Fibroblast of lung (primary cell): Measurements from ENCODE around the gene TUFT1. TPM values are rescaled to one million over a fixed set of nuclear protein-coding genes. Genes with fewer than 3 reads are reported as not detected.

Experiments used
- DNase-seq, 2 donors: peaks; one replicate each; pipeline versions ENCODE4 v3.0.0 to v3.0.0-alpha.2; 2010; ENCODE audit warnings: low read depth in 2 of 2
- H2AFZ ChIP-seq: 2 replicates; pipeline ENCODE4 v1.5.1; 2012; ENCODE audit warnings: low read length, control low read depth, inconsistent platforms
- H3K27ac ChIP-seq: 2 replicates; pipeline ENCODE4 v1.5.1; 2011; ENCODE audit warnings: low read length, control low read depth; ENCODE audit not compliant: insufficient read depth
- H3K27me3 ChIP-seq: 2 replicates; pipeline ENCODE4 v1.5.1; 2011; ENCODE audit warnings: mild to moderate bottlenecking, low read length; ENCODE audit not compliant: control insufficient read depth, insufficient read depth
- H3K36me3 ChIP-seq: 2 replicates; pipeline ENCODE4 v1.5.1; 2011; ENCODE audit warnings: low read length; ENCODE audit not compliant: control insufficient read depth, insufficient read depth
- H3K4me1 ChIP-seq: 2 replicates; pipeline ENCODE4 v1.5.1; 2011; ENCODE audit warnings: low read length; ENCODE audit not compliant: control insufficient read depth, insufficient read depth; ENCODE audit errors: extremely low read depth
- H3K4me2 ChIP-seq: 2 replicates; pipeline ENCODE4 v1.5.1; 2011; ENCODE audit warnings: low read length, control low read depth; ENCODE audit not compliant: insufficient read depth; ENCODE audit errors: extremely low read depth
- H3K4me3 ChIP-seq, 4 experiments: fragments of 200-600 bp in 1 of 4; sonication (generic) in 1 of 4; replicated peaks in 1 of 4; 2 replicates each; pipeline ENCODE4 v1.5.1; 2011 to 2016; ENCODE audit warnings: low read length in 4 of 4, low read depth in 3 of 4, mild to moderate bottlenecking in 3 of 4, control low read depth in 2 of 4, inconsistent platforms in 1 of 4, mixed read lengths in 1 of 4; ENCODE audit not compliant: insufficient read depth in 1 of 4; ENCODE audit errors: control extremely low read depth in 1 of 4
- H3K79me2 ChIP-seq: 2 replicates; pipeline ENCODE4 v1.5.1; 2012; ENCODE audit warnings: mild to moderate bottlenecking, low read length, inconsistent platforms; ENCODE audit not compliant: control insufficient read depth, insufficient read depth
- H3K9ac ChIP-seq: 2 replicates; pipeline ENCODE4 v1.5.1; 2011; ENCODE audit warnings: mild to moderate bottlenecking, low read length, control low read depth; ENCODE audit not compliant: insufficient read depth
- H3K9me3 ChIP-seq: 2 replicates; pipeline ENCODE4 v1.5.1; 2012; ENCODE audit warnings: low read depth, low read length; ENCODE audit not compliant: control insufficient read depth, insufficient read depth
- H4K20me1 ChIP-seq: 2 replicates; pipeline ENCODE4 v1.5.1; 2011; ENCODE audit warnings: low read length; ENCODE audit not compliant: control insufficient read depth, insufficient read depth; ENCODE audit errors: extremely low read depth
- CTCF ChIP-seq, 2 donors: IDR thresholded peaks in 1 of 2; conservative IDR thresholded peaks in 1 of 2; 1 replicate in 1 of 2; 2 replicates in 1 of 2; pipeline ENCODE4 v1.5.1; 2011 to 2012; ENCODE audit warnings: low read length in 2 of 2, control low read depth in 1 of 2, inconsistent platforms in 1 of 2, low read depth in 1 of 2, mild to moderate bottlenecking in 1 of 2
- EZH2 ChIP-seq: IDR thresholded peaks from 2 replicates; pipeline ENCODE4 v1.5.1; 2012; ENCODE audit warnings: low read length, control low read depth, mild to moderate bottlenecking; ENCODE audit errors: missing control alignments
- polyA plus RNA-seq, 2 donors: library from polyadenylated mRNA; depleted of rRNA in 1 of 2; stranded (reverse) in 1 of 2; unstranded in 1 of 2; fragments of >200 nt; gene quantifications; 2 replicates each; pipeline ENCODE4 v1.2.1, GENCODE V29; 2011 to 2012; ENCODE audit warnings: missing spikeins in 1 of 2
- total RNA-seq: library from RNA; depleted of rRNA; stranded (reverse); fragments of >200 nt; gene quantifications from 2 replicates; pipeline ENCODE4 v1.2.1, GENCODE V29; 2014

Gene TUFT1
- total and polyA plus RNA-seq, 2 donors (not counting 1 experiment from before 2014, with no cell fraction given), result 18.2 to 24.7 TPM

DNA sequence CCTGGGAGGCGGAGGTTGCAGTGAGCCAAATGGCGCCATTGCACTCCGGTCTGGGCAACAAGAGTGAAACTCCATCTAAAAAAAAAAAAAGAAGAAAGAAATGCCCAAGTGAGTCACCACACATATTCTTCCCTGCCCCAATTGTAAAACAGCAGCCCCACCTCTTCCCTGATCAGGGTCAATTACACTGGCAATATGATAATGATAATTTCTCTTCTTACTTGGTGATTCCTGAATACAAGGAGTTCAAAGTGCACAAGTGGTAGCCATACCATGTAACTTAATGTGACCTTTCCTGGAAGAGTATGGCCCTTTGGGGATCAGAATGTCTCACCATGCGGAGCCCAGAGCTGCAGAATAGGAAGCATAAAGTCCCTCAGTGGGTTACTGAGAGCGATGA is 40.7 kb upstream of the TUFT1 start:
- H2AFZ ChIP-seq, result no peak overlapping the region
- H3K4me3 ChIP-seq, result no peak overlapping the region
- H3K4me1 ChIP-seq, result no peaks in the 10 kb centered on the region
- no peaks in the 10 kb centered on the region for H4K20me1 ChIP-seq
- no peak overlapping the region for H3K4me2 ChIP-seq
- no peaks in the 10 kb centered on the region for H3K9me3 ChIP-seq
- no peaks in the 10 kb centered on the region for H3K36me3 ChIP-seq
- no peak overlapping the region for H3K9ac ChIP-seq
- H3K79me2 ChIP-seq, result no peaks in the 10 kb centered on the region
- DNase-seq, result no peak
- TF ChIP-seq EZH2 (no peak), CTCF (conservative IDR thresholded peaks at IDR 0.05 in 1 of 2, IDR thresholded peaks at IDR 0.05 in 1 of 2; ENCODE audit: low read depth in 1 of 2, low read length in 2 of 2) (no peak)
- no peak overlapping the region for H3K27ac ChIP-seq
- H3K27me3 ChIP-seq, result no peaks in the 10 kb centered on the region

GRCh38 chr1:151499930-151500329 is 40.2 kb upstream of the TUFT1 start:
- Histone ChIP-seq H3K4me3 (no peak overlapping the region), H3K36me3 (no peaks in the 10 kb centered on the region), H3K27me3 (no peaks in the 10 kb centered on the region), H3K79me2 (no peaks in the 10 kb centered on the region), H3K9ac (no peak overlapping the region), H3K4me2 (no peak overlapping the region), H4K20me1 (no peaks in the 10 kb centered on the region), H3K9me3 (no peaks in the 10 kb centered on the region), H2AFZ (no peak overlapping the region), H3K27ac (no peak overlapping the region), H3K4me1 (no peaks in the 10 kb centered on the region)
- no peak for DNase-seq
- no peak for TF ChIP-seq CTCF (conservative IDR thresholded peaks at IDR 0.05 in 1 of 2, IDR thresholded peaks at IDR 0.05 in 1 of 2; ENCODE audit: low read depth in 1 of 2, low read length in 2 of 2)

- Histone ChIP-seq H2AFZ (no peak overlapping the region), H3K27ac (no peak overlapping the region), H3K9ac (no peak overlapping the region), H3K4me1 (no peaks in the 10 kb centered on the region), H3K4me3 (no peak overlapping the region), H3K27me3 (no peaks in the 10 kb centered on the region), H3K4me2 (no peak overlapping the region), H3K36me3 (no peaks in the 10 kb centered on the region), H3K79me2 (no peaks in the 10 kb centered on the region), H3K9me3 (no peaks in the 10 kb centered on the region), H4K20me1 (no peaks in the 10 kb centered on the region)
- TF ChIP-seq CTCF (conservative IDR thresholded peaks at IDR 0.05 in 1 of 2, IDR thresholded peaks at IDR 0.05 in 1 of 2; ENCODE audit: low read depth in 1 of 2, low read length in 2 of 2), result peak in 1 of 2 donors; percentile 22
- TF ChIP-seq EZH2, result no peak
- no peak for DNase-seq
Measured at GRCh38 chr1:151501474-151501873, 38.6 kb upstream of the TUFT1 start.
